Nucleus accumbens (tissue), 56 donors: Measurements from ENCODE around the gene PTPN3.
"Not testable (repeated sequence)": the region's sequence is repeated elsewhere in the genome, so short reads cannot be mapped to it uniquely, and the experiment has no call there.

ENCODE experiments used
- DNase-seq, 56 donors: peaks; one replicate each; lab custom pipeline; 2025; lab: John Stamatoyannopoulos, UW

The PTPN3 gene

GRCh38 chr9:109360771-109361170, 137.3 kb downstream of the PTPN3 start:
- DNase-seq = no peak

- DNase-seq = not testable (repeated sequence)
These were observed 139.0 kb downstream of the PTPN3 start for GRCh38 chr9:109358968-109359603.

- peak in 5 of 56 donors; percentile 2 to 15 (median 9) for DNase-seq
These were observed 142.4 kb downstream of the PTPN3 start for GRCh38 chr9:109355564-109356297.

GRCh38 chr9:109354190-109354589, 143.9 kb downstream of the PTPN3 start:
- DNase-seq = no peak

- no peak for DNase-seq
These were observed 147.1 kb downstream of the PTPN3 start for GRCh38 chr9:109351032-109351431.

GRCh38 chr9:109349421-109349846, 148.7 kb downstream of the PTPN3 start:
- no peak for DNase-seq

- no peak for DNase-seq
These were observed 151.2 kb downstream of the PTPN3 start for GRCh38 chr9:109346904-109347303.

- DNase-seq = no peak
These were observed 153.2 kb downstream of the PTPN3 start for GRCh38 chr9:109344866-109345265.

GRCh38 chr9:109342878-109343277, 155.2 kb downstream of the PTPN3 start:
- no peak for DNase-seq

GRCh38 chr9:109341561-109341960, 156.5 kb downstream of the PTPN3 start:
- DNase-seq = no peak

GRCh38 chr9:109340979-109341378, 157.1 kb downstream of the PTPN3 start:
- not testable (repeated sequence) for DNase-seq

- no peak for DNase-seq
These were observed 161.7 kb downstream of the PTPN3 start for GRCh38 chr9:109336409-109336808.

- no peak for DNase-seq
These were observed 162.2 kb downstream of the PTPN3 start for GRCh38 chr9:109335929-109336328.

GRCh38 chr9:109335121-109335520, 163.0 kb downstream of the PTPN3 start:
- DNase-seq = no peak

GRCh38 chr9:109331353-109331752, 166.8 kb downstream of the PTPN3 start:
- peak in 43 of 56 donors; percentile 6 to 76 (median 36) for DNase-seq

GRCh38 chr9:109329638-109330258, 168.4 kb downstream of the PTPN3 start:
- DNase-seq = no peak

- DNase-seq = no peak
These were observed 169.0 kb downstream of the PTPN3 start for GRCh38 chr9:109328978-109329637.
